Stomach smooth muscle (tissue), 2 donors: ENCODE results near the gene LAMP2.
"Not testable (repeated sequence)": the region's sequence is repeated elsewhere in the genome, so short reads cannot be mapped to it uniquely, and the experiment has no call there.

Source experiments
- H3K27ac ChIP-seq: one replicate; pipeline ENCODE4 v1.7.0; 2013; ENCODE audit warnings: mild to moderate bottlenecking, low read length, inconsistent platforms
- H3K27me3 ChIP-seq, 2 donors: one replicate each; pipeline ENCODE4 v1.7.0; 2013; ENCODE audit warnings: low read length in 2 of 2; ENCODE audit not compliant: insufficient read depth in 2 of 2, control insufficient read depth in 1 of 2
- H3K36me3 ChIP-seq, 2 donors: one replicate each; pipeline ENCODE4 v1.7.0; 2013; ENCODE audit warnings: low read length in 2 of 2; ENCODE audit not compliant: control insufficient read depth in 2 of 2, insufficient read depth in 2 of 2
- H3K4me1 ChIP-seq: one replicate; pipeline ENCODE4 v1.7.0; 2013; ENCODE audit warnings: low read length; ENCODE audit not compliant: control insufficient read depth, insufficient read depth
- H3K4me3 ChIP-seq, 2 donors: one replicate each; pipeline ENCODE4 v1.7.0; 2013; ENCODE audit warnings: low read length in 2 of 2
- H3K9ac ChIP-seq, 2 donors: one replicate each; pipeline ENCODE4 v1.7.0; 2013; ENCODE audit warnings: low read length in 2 of 2, mild to moderate bottlenecking in 1 of 2
- H3K9me3 ChIP-seq, 2 donors: one replicate each; pipeline ENCODE4 v1.7.0; 2013; ENCODE audit warnings: low read length in 2 of 2; ENCODE audit not compliant: control insufficient read depth in 2 of 2
- donor health status: healthy.
- donor health status: Pancreatic carcinoma.

The LAMP2 gene

GRCh38 chrX:120485315-120485637 is 16.2 kb upstream of the LAMP2 start:
- Histone ChIP-seq H3K36me3 (no peaks in the 10 kb centered on the region), H3K27ac (peak overlapping the region; percentile 86), H3K9ac (peak overlapping the region in 1 of 2 donors; percentile 78), H3K9me3 (peaks cover 0 to 4% of the 10 kb centered on the region in 2 donors), H3K4me3 (peak overlapping the region; percentile 61 to 73), H3K4me1 (no peaks in the 10 kb centered on the region), H3K27me3 (peaks cover 0 to 2% of the 10 kb centered on the region in 2 donors)

GRCh38 chrX:120477453-120477852 is 8.4 kb upstream of the LAMP2 start:
- H3K9ac ChIP-seq, result no peak overlapping the region
- H3K4me3 ChIP-seq, result no peak overlapping the region
- no peaks in the 10 kb centered on the region for H3K4me1 ChIP-seq

GRCh38 chrX:120476714-120477113 is 7.6 kb upstream of the LAMP2 start:
- H3K4me1 ChIP-seq, result no peaks in the 10 kb centered on the region
- H3K36me3 ChIP-seq, result no peaks in the 10 kb centered on the region
- no peaks in the 10 kb centered on the region for H3K27me3 ChIP-seq
- no peaks in the 10 kb centered on the region for H3K9me3 ChIP-seq
- no peak overlapping the region for H3K27ac ChIP-seq
- no peak overlapping the region for H3K9ac ChIP-seq
- H3K4me3 ChIP-seq, result no peak overlapping the region

More at GRCh38 chrX:120477453-120477852, 8.4 kb upstream of the LAMP2 start:
- Histone ChIP-seq H3K27me3 (peaks cover 0 to 2% of the 10 kb centered on the region in 2 donors), H3K9me3 (no peaks in the 10 kb centered on the region), H3K27ac (no peak overlapping the region), H3K36me3 (no peaks in the 10 kb centered on the region)

GRCh38 chrX:120475447-120475846 is 6.4 kb upstream of the LAMP2 start:
- H3K9me3 ChIP-seq, H3K4me3 ChIP-seq, H3K9ac ChIP-seq, H3K4me1 ChIP-seq, H3K36me3 ChIP-seq, H3K27me3 ChIP-seq, H3K27ac ChIP-seq: not testable (repeated sequence)

- H3K36me3 ChIP-seq, result no peaks in the 10 kb centered on the region
Measured at GRCh38 chrX:120474085-120474484, 5.0 kb upstream of the LAMP2 start.

GRCh38 chrX:120469657-120470056 is 561 bp upstream of the LAMP2 start:
- H3K27ac ChIP-seq, H3K4me1 ChIP-seq, H3K27me3 ChIP-seq, H3K9me3 ChIP-seq, H3K9ac ChIP-seq, H3K36me3 ChIP-seq, H3K4me3 ChIP-seq: not testable (repeated sequence)

More at GRCh38 chrX:120474085-120474484, 5.0 kb upstream of the LAMP2 start:
- H3K9ac ChIP-seq, result no peak overlapping the region
- H3K4me3 ChIP-seq, result no peak overlapping the region
- no peaks in the 10 kb centered on the region for H3K4me1 ChIP-seq
- no peak overlapping the region for H3K27ac ChIP-seq
- H3K9me3 ChIP-seq, result no peaks in the 10 kb centered on the region
- no peaks in the 10 kb centered on the region for H3K27me3 ChIP-seq

- peaks cover 3% of the 10 kb centered on the region for H3K4me1 ChIP-seq
- no peaks in the 10 kb centered on the region for H3K36me3 ChIP-seq
- H3K27ac ChIP-seq, result peak overlapping the region; percentile 80
- no peaks in the 10 kb centered on the region for H3K9me3 ChIP-seq
- H3K9ac ChIP-seq, result peak overlapping the region; percentile 81 to 91
- H3K4me3 ChIP-seq, result peak overlapping the region; percentile 73 to 80
- H3K27me3 ChIP-seq, result no peaks in the 10 kb centered on the region
Measured at GRCh38 chrX:120468479-120468824, 644 bp downstream of the LAMP2 start.

- no peaks in the 10 kb centered on the region for H3K27me3 ChIP-seq
- H3K9me3 ChIP-seq, result no peaks in the 10 kb centered on the region
- H3K27ac ChIP-seq, result no peak overlapping the region
- H3K4me1 ChIP-seq, result peaks cover 3% of the 10 kb centered on the region
- no peaks in the 10 kb centered on the region for H3K36me3 ChIP-seq
- peak overlapping the region; percentile 81 to 91 for H3K9ac ChIP-seq
- H3K4me3 ChIP-seq, result peak overlapping the region; percentile 73 to 80
Measured at GRCh38 chrX:120468071-120468470, 1.0 kb downstream of the LAMP2 start.

GRCh38 chrX:120464411-120464810 is 4.7 kb downstream of the LAMP2 start:
- H3K9ac ChIP-seq, result no peak overlapping the region
- H3K4me1 ChIP-seq, result peaks cover 3% of the 10 kb centered on the region
- no peak overlapping the region for H3K4me3 ChIP-seq
- no peaks in the 10 kb centered on the region for H3K36me3 ChIP-seq
- no peaks in the 10 kb centered on the region for H3K27me3 ChIP-seq
- no peaks in the 10 kb centered on the region for H3K9me3 ChIP-seq
- H3K27ac ChIP-seq, result no peak overlapping the region

- H3K4me3 ChIP-seq, result no peak overlapping the region
- no peak overlapping the region for H3K9ac ChIP-seq
- no peaks in the 10 kb centered on the region for H3K27me3 ChIP-seq
- peaks cover 3% of the 10 kb centered on the region for H3K4me1 ChIP-seq
- no peak overlapping the region for H3K27ac ChIP-seq
- H3K9me3 ChIP-seq, result no peaks in the 10 kb centered on the region
- no peaks in the 10 kb centered on the region for H3K36me3 ChIP-seq
Measured at GRCh38 chrX:120463241-120463640, 5.9 kb downstream of the LAMP2 start.

- Histone ChIP-seq H3K4me3 (no peak overlapping the region), H3K4me1 (no peaks in the 10 kb centered on the region), H3K9me3 (no peaks in the 10 kb centered on the region), H3K36me3 (no peaks in the 10 kb centered on the region), H3K27ac (no peak overlapping the region), H3K9ac (no peak overlapping the region), H3K27me3 (no peaks in the 10 kb centered on the region)
Measured at GRCh38 chrX:120462370-120462769, 6.7 kb downstream of the LAMP2 start.
